GM12878 (cell line): ENCODE measurements around the gene RAB15. TPM values are rescaled to one million over a fixed set of nuclear protein-coding genes. Genes with fewer than 3 reads are reported as not detected.

Experiments
- ATAC-seq: fragments of 200-7000 bp; cut with Tn5 transposase; 3 replicates; pipeline ENCODE4 v1.9.1; 2020; ENCODE audit warnings: mild to moderate bottlenecking, moderate library complexity
- BruUV-seq: library from RNA; stranded (reverse); fragments of 400-500 nt; replicated peaks from 2 replicates; lab custom pipeline; 2021; lab: Mats Ljungman, UMichigan
- CTCF ChIA-PET: fragments of 300-600 bp; sonication (Branson Sonifier 250); formaldehyde crosslinking; extraction: SDS; loops from one replicate; lab custom pipeline; 2021; ENCODE audit warnings: inconsistent platforms; lab: Yijun Ruan, JAX
- POLR2A ChIA-PET: fragments of 350-600 bp; formaldehyde crosslinking; extraction: SDS; loops from one replicate; lab custom pipeline; 2021; ENCODE audit warnings: inconsistent platforms; lab: Charles Lee
- RAD21 ChIA-PET: fragments of 300-600 bp; sonication (Branson Sonifier 250); formaldehyde crosslinking; loops from one replicate; lab custom pipeline; 2023; ENCODE audit warnings: antibody characterized with exemption; ENCODE audit not compliant: unreplicated experiment; lab: Charles Lee
- SMC1A ChIA-PET: fragments of 300-600 bp; sonication (Branson Sonifier 250); formaldehyde crosslinking; loops from one replicate; lab custom pipeline; 2023; ENCODE audit not compliant: unreplicated experiment, uncharacterized antibody; lab: Charles Lee
- DNase-seq: peaks from one replicate; pipeline ENCODE4 v3.0.0-alpha.2; 2011; ENCODE audit warnings: low read depth, low spot score
- FAIRE-seq: peaks from 3 replicates; lab custom pipeline; 2011; peaks lifted over from hg19 to GRCh38; lab: Jason Lieb, UNC
- H2AFZ ChIP-seq: 2 replicates; pipeline ENCODE4 v1.6.0; 2011; ENCODE audit warnings: low read depth, low read length, control low read depth; ENCODE audit not compliant: control insufficient read depth
- H3K27ac ChIP-seq: 2 replicates; pipeline ENCODE4 v1.5.1; 2011; ENCODE audit warnings: control low read depth; ENCODE audit not compliant: control insufficient read depth, insufficient read depth
- H3K27me3 ChIP-seq, 2 experiments: replicated peaks in 1 of 2; 2 replicates each; pipeline versions ENCODE4 v1.6.0 to v1.6.1; 2011; ENCODE audit warnings: low read length in 1 of 2; ENCODE audit not compliant: control insufficient read depth in 2 of 2, insufficient read depth in 2 of 2
- H3K36me3 ChIP-seq, 2 experiments: 2 replicates each; pipeline ENCODE4 v1.5.1; 2011; ENCODE audit warnings: low read length in 1 of 2; ENCODE audit not compliant: control insufficient read depth in 2 of 2, insufficient read depth in 2 of 2
- H3K4me1 ChIP-seq: 2 replicates; pipeline ENCODE4 v1.6.1; 2011; ENCODE audit warnings: mild to moderate bottlenecking, low read length, moderate library complexity, mixed read lengths; ENCODE audit not compliant: control insufficient read depth, insufficient read depth
- H3K4me2 ChIP-seq: 2 replicates; pipeline ENCODE4 v1.6.0; 2011; ENCODE audit warnings: control low read depth; ENCODE audit not compliant: control insufficient read depth, insufficient read depth
- H3K4me3 ChIP-seq: fragments of 200-600 bp; sonication (generic); 2 replicates; pipeline ENCODE4 v1.5.1; 2016
- H3K79me2 ChIP-seq: 2 replicates; pipeline ENCODE4 v1.6.0; 2011; ENCODE audit warnings: low read length; ENCODE audit not compliant: control insufficient read depth, insufficient read depth
- H3K9ac ChIP-seq: 2 replicates; pipeline ENCODE4 v1.8.0; 2011; ENCODE audit warnings: low read length, control low read depth, mixed read lengths; ENCODE audit not compliant: control insufficient read depth, insufficient read depth
- H3K9me3 ChIP-seq: replicated peaks from 3 replicates; pipeline ENCODE4 v1.5.1; 2011; ENCODE audit warnings: mild to moderate bottlenecking, low read length; ENCODE audit not compliant: control insufficient read depth, insufficient read depth
- H4K20me1 ChIP-seq: 2 replicates; pipeline ENCODE4 v1.6.0; 2011; ENCODE audit not compliant: control insufficient read depth, insufficient read depth
- BCLAF1 ChIP-seq: fragments of 450-650 bp; IDR thresholded peaks from 2 replicates; pipeline ENCODE4 v1.6.1; 2017; ENCODE audit warnings: antibody characterized with exemption, mild to moderate bottlenecking, moderate library complexity
- FOXM1 ChIP-seq: IDR thresholded peaks from 2 replicates; pipeline ENCODE4 v1.6.1; 2012; ENCODE audit warnings: low read depth, mild to moderate bottlenecking, inconsistent platforms, low read length, moderate library complexity
- GATAD2B ChIP-seq: fragments of 450-650 bp; conservative IDR thresholded peaks from 2 replicates; pipeline ENCODE4 v1.6.1; 2017; ENCODE audit warnings: low read depth, mild to moderate bottlenecking, moderate library complexity
- RAD21 ChIP-seq: IDR thresholded peaks from 2 replicates; pipeline ENCODE4 v1.6.1; 2011; ENCODE audit warnings: mild to moderate bottlenecking, low read depth, low read length, moderate library complexity; ENCODE audit not compliant: insufficient read depth
- REST ChIP-seq: IDR thresholded peaks from 2 replicates; pipeline ENCODE4 v1.6.1; 2012; ENCODE audit warnings: mild to moderate bottlenecking, low read depth, low read length
- RUNX3 ChIP-seq: IDR thresholded peaks from 2 replicates; pipeline ENCODE4 v1.6.1; 2012; ENCODE audit warnings: low read length, inconsistent platforms
- SMC3 ChIP-seq: IDR thresholded peaks from 2 replicates; pipeline ENCODE4 v1.6.1; 2011; ENCODE audit warnings: low read length, improper control_type of control experiment, borderline replicate concordance
- SRF ChIP-seq, 2 experiments: IDR thresholded peaks; 2 replicates each; pipeline ENCODE4 v1.6.1; 2011; ENCODE audit warnings: low read depth in 2 of 2, low read length in 2 of 2, mild to moderate bottlenecking in 1 of 2, moderate library complexity in 1 of 2
- SUPT20H ChIP-seq: IDR thresholded peaks from 2 replicates; pipeline ENCODE4 v1.6.1; 2011; ENCODE audit warnings: low read depth, mild to moderate bottlenecking, low read length, moderate library complexity, borderline replicate concordance; ENCODE audit not compliant: control insufficient read depth
- TCF12 ChIP-seq: IDR thresholded peaks from 2 replicates; pipeline ENCODE4 v1.6.1; 2011; ENCODE audit warnings: low read depth, mild to moderate bottlenecking, low read length
- WRNIP1 ChIP-seq: IDR thresholded peaks from 2 replicates; pipeline ENCODE4 v1.6.1; 2011; ENCODE audit warnings: low read depth, low read length, improper control_type of control experiment, borderline replicate concordance
- WGBS: methylation state at CpG from one replicate; pipeline ENCODE4 v1.1.6; 2016; ENCODE audit warnings: low lambda C conversion rate; ENCODE audit not compliant: insufficient replicate concordance, insufficient coverage; ENCODE audit errors: missing lambda C conversion rate; 5-methylcytosine and 5-hydroxymethylcytosine counted together
- in situ Hi-C: fragments of 300-500 bp; cut with MboI; formaldehyde crosslinking; loops from 9 replicates; pipeline ENCODE4 v1.14.3; 2018; ENCODE audit warnings: mixed read lengths
- intact Hi-C: fragments of 100-400 bp; cut with micrococcal nuclease; formaldehyde crosslinking; loops from one replicate; pipeline ENCODE4 v1.14.2; 2022; ENCODE audit not compliant: unreplicated experiment
- polyA plus RNA-seq, 11 experiments: library from polyadenylated mRNA; depleted of rRNA in 4 of 11; unstranded in 6 of 11; stranded (reverse) in 5 of 11; fragments of >200 nt; fragmentation: Nextera tagmentation in 4 of 11; fragmentation: Illumina TruSeq in 1 of 11; extraction: Ambion mirVana in 4 of 11; extraction: Trizol in 1 of 11; gene quantifications; 1 replicate in 1 of 11; 2 replicates in 10 of 11; pipeline versions ENCODE4 v1.2.1 to v1.2.3, GENCODE V29; 2011 to 2016; ENCODE audit warnings: inconsistent platforms in 2 of 11, missing spikeins in 2 of 11, low read depth in 1 of 11
- total RNA-seq, 4 experiments: library from RNA; depleted of rRNA in 3 of 4; stranded (reverse); fragments of >200 nt in 3 of 4; fragmentation: Illumina TruSeq in 1 of 4; extraction: Trizol in 1 of 4; gene quantifications; 2 replicates each; pipeline versions ENCODE4 v1.2.1 to v1.2.3, GENCODE V29; 2013 to 2021
- TF ChIP-seq, protein P1 (sequence below), 3 experiments: IDR thresholded peaks in 2 of 3; conservative IDR thresholded peaks in 1 of 3; 2 replicates each; pipeline ENCODE4 v1.5.1; 2011; ENCODE audit warnings: low read depth in 3 of 3, low read length in 3 of 3, mild to moderate bottlenecking in 3 of 3, control low read depth in 2 of 3, moderate library complexity in 2 of 3, inconsistent platforms in 1 of 3, mixed read lengths in 1 of 3; ENCODE audit not compliant: control insufficient read depth in 2 of 3, insufficient read depth in 1 of 3; ENCODE audit errors: extremely low read depth in 1 of 3

The RAB15 gene
- total and polyA plus RNA-seq, 10 of the 15 experiments (the other 5 are each of a cell fraction or from before 2014, with no cell fraction given), result 0.32 to 3.9 (median 2.1) TPM

GRCh38 chr14:65019944-65020566 is 47.9 kb upstream of the RAB15 start:
- no TSS peak for BruUV-seq
- Histone ChIP-seq H3K9ac (no peak overlapping the region), H3K79me2 (no peaks in the 10 kb centered on the region), H3K9me3 (no peaks in the 10 kb centered on the region), H3K4me3 (no peak overlapping the region), H3K4me2 (no peak overlapping the region), H4K20me1 (no peaks in the 10 kb centered on the region), H3K27me3 (no peaks in the 10 kb centered on the region), H3K4me1 (no peaks in the 10 kb centered on the region), H2AFZ (no peak overlapping the region), H3K27ac (no peak overlapping the region), H3K36me3 (peaks cover 0 to 3% of the 10 kb centered on the region in 2 experiments; a peak in 2 of 4 replicates)
- TF ChIP-seq GATAD2B (no peak), SRF (IDR thresholded peaks at IDR 0.05; ENCODE audit: low read depth in 2 of 2, low read length in 2 of 2) (no peak), BCLAF1 (no peak), SMC3 (peak; percentile 58; the same call in 1 of the 2 replicates), REST (no peak), FOXM1 (peak; percentile 50; the same call in 1 of the 2 replicates), WRNIP1 (no peak), RUNX3 (peak; percentile 55), TCF12 (no peak), SUPT20H (no peak), RAD21 (peak; percentile 85)
- TF ChIP-seq, protein P1, sequence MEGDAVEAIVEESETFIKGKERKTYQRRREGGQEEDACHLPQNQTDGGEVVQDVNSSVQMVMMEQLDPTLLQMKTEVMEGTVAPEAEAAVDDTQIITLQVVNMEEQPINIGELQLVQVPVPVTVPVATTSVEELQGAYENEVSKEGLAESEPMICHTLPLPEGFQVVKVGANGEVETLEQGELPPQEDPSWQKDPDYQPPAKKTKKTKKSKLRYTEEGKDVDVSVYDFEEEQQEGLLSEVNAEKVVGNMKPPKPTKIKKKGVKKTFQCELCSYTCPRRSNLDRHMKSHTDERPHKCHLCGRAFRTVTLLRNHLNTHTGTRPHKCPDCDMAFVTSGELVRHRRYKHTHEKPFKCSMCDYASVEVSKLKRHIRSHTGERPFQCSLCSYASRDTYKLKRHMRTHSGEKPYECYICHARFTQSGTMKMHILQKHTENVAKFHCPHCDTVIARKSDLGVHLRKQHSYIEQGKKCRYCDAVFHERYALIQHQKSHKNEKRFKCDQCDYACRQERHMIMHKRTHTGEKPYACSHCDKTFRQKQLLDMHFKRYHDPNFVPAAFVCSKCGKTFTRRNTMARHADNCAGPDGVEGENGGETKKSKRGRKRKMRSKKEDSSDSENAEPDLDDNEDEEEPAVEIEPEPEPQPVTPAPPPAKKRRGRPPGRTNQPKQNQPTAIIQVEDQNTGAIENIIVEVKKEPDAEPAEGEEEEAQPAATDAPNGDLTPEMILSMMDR (IDR thresholded peaks at IDR 0.05 in 2 of 3, conservative IDR thresholded peaks at IDR 0.05 in 1 of 3; ENCODE audit: control insufficient read depth in 2 of 3, extremely low read depth in 1 of 3, insufficient read depth in 1 of 3, low read depth in 3 of 3, low read length in 3 of 3), result peak; percentile 41 to 69 (median 68); a peak in 5 of 6 replicates
- intact Hi-C loops (loop anchor here (1.0 kb wide), 1 partner anchor 34 kb away; the partner anchor contains the start of gene FNTB), in situ Hi-C loops (no loop called here)
- FAIRE-seq, result peak; percentile 41
- no peak for DNase-seq
- ChIA-PET SMC1A (interaction anchor here (0.6 to 2.9 kb wide), 13 partner anchors 13 to 181 kb away, joined by 3 to 25 read pairs (median 4); partner anchors contain the start of gene FNTB), CTCF (interaction anchor here (0.9 to 4.6 kb wide), 29 partner anchors 9 to 804 kb away, joined by 3 to 109 read pairs (median 4); partner anchors contain the start of gene FNTB), RAD21 (interaction anchor here (1.0 to 2.2 kb wide), 8 partner anchors 16 to 196 kb away, joined by 3 to 28 read pairs (median 4); partner anchors contain the start of gene FNTB), POLR2A (interaction anchor here (1.3 kb wide), 1 partner anchor 31 kb away, joined by 3 read pairs; no protein-coding TSS in a partner anchor)
- WGBS, result 80% methylated on average over 8 of the region's 9 CpGs
- peak; percentile 91 for ATAC-seq
